BE2C (cell line): ENCODE measurements around the gene FAM174B.

Source experiments
- DNase-seq: peaks from one replicate; pipeline ENCODE4 v3.0.0-alpha.2; 2020
- H3K27me3 ChIP-seq: fragments of 250-450 bp; sonication (Bioruptor Pico); 2 replicates; pipeline ENCODE4 v1.5.1; 2020; ENCODE audit warnings: mild to moderate bottlenecking
- H3K36me3 ChIP-seq: fragments of 250-450 bp; sonication (Bioruptor Pico); 2 replicates; pipeline ENCODE4 v1.5.1; 2020; ENCODE audit warnings: mild to moderate bottlenecking
- H3K4me1 ChIP-seq: fragments of 250-450 bp; sonication (Bioruptor Pico); 2 replicates; pipeline ENCODE4 v1.5.1; 2020
- H3K4me3 ChIP-seq: 2 replicates; pipeline ENCODE4 v1.5.1; 2011; ENCODE audit warnings: low read depth, low read length
- H3K9me3 ChIP-seq: fragments of 250-450 bp; sonication (Bioruptor Pico); 2 replicates; pipeline ENCODE4 v1.5.1; 2020
- CTCF ChIP-seq: IDR thresholded peaks from 2 replicates; pipeline ENCODE4 v1.5.1; 2012; ENCODE audit warnings: mild to moderate bottlenecking, low read depth, low read length

Gene FAM174B

DNA sequence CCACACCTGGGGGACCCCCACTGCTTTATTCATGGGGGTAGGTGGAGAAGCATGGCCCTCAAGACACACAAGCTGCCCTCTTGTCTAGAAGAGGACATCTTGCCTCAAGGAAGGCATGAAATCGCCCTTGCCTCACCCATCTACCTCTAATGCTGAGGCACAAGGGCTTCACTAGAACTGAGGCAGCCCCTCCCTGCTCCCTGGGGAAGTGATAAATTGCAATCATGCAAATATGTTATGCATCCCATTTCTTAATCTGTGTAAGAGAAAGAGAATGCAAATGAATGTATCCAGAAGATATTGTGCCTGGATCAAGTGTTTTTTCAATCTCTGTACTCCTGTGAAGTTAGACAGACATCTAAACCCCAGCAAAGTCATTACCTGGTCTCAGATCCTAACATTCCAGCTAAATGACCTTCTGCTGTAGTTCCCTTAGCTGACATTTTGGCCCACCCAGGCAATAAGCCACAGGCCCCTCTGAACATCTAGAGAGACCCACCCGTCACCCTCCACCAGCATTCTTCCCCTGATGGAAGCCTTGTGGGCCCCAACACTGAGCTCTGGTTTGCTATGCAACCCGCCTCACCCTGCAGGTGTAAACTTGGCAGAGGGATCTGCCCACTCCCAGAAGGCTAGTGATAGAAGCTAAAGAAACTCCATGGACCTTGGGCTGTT lies 53.8 kb downstream of the FAM174B start:
- Histone ChIP-seq H3K9me3 (no peaks in the 10 kb centered on the region), H3K36me3 (no peaks in the 10 kb centered on the region), H3K4me3 (no peak overlapping the region), H3K4me1 (no peaks in the 10 kb centered on the region), H3K27me3 (no peaks in the 10 kb centered on the region)
- no peak for DNase-seq
- TF ChIP-seq CTCF = no peak

DNA sequence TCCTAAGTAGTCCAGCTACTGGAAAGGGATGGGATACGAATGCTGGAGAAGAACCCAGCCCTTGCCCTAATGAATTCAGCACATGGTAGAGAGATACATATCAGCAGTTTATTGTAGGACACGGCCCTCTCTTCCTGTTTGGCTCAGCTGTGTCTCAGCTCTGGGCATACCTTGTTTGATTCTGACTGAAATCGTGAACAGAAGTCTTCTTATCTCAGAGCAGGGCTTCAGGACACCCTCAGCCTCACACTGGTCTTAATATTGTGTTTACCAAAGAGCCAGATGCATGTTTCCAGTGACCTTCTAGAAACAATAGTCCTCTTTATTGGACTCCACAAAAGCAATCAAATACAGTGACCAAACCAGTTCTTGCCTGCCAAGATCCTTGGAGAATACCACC lies 54.7 kb downstream of the FAM174B start:
- DNase-seq = no peak
- no peaks in the 10 kb centered on the region for H3K27me3 ChIP-seq
- no peaks in the 10 kb centered on the region for H3K4me1 ChIP-seq
- no peak overlapping the region for H3K4me3 ChIP-seq
- TF ChIP-seq CTCF = no peak
- no peaks in the 10 kb centered on the region for H3K36me3 ChIP-seq
- H3K9me3 ChIP-seq = no peaks in the 10 kb centered on the region

GRCh38 chr15:92599394-92599970 lies 56.1 kb downstream of the FAM174B start:
- H3K36me3 ChIP-seq = no peaks in the 10 kb centered on the region
- no peaks in the 10 kb centered on the region for H3K27me3 ChIP-seq
- H3K4me1 ChIP-seq = no peaks in the 10 kb centered on the region
- no peak overlapping the region for H3K4me3 ChIP-seq
- no peak for DNase-seq
- no peaks in the 10 kb centered on the region for H3K9me3 ChIP-seq
- TF ChIP-seq CTCF = no peak

- no peak for DNase-seq
- H3K27me3 ChIP-seq = no peaks in the 10 kb centered on the region
- no peaks in the 10 kb centered on the region for H3K36me3 ChIP-seq
- no peak overlapping the region for H3K4me3 ChIP-seq
- no peaks in the 10 kb centered on the region for H3K9me3 ChIP-seq
- no peaks in the 10 kb centered on the region for H3K4me1 ChIP-seq
- no peak for TF ChIP-seq CTCF
These were observed 58.0 kb downstream of the FAM174B start for GRCh38 chr15:92597548-92597947.

GRCh38 chr15:92596623-92597022 lies 59.0 kb downstream of the FAM174B start:
- no peaks in the 10 kb centered on the region for H3K9me3 ChIP-seq
- H3K4me3 ChIP-seq = no peak overlapping the region
- no peaks in the 10 kb centered on the region for H3K36me3 ChIP-seq
- DNase-seq = no peak
- TF ChIP-seq CTCF = no peak
- no peaks in the 10 kb centered on the region for H3K27me3 ChIP-seq
- H3K4me1 ChIP-seq = no peaks in the 10 kb centered on the region

DNA sequence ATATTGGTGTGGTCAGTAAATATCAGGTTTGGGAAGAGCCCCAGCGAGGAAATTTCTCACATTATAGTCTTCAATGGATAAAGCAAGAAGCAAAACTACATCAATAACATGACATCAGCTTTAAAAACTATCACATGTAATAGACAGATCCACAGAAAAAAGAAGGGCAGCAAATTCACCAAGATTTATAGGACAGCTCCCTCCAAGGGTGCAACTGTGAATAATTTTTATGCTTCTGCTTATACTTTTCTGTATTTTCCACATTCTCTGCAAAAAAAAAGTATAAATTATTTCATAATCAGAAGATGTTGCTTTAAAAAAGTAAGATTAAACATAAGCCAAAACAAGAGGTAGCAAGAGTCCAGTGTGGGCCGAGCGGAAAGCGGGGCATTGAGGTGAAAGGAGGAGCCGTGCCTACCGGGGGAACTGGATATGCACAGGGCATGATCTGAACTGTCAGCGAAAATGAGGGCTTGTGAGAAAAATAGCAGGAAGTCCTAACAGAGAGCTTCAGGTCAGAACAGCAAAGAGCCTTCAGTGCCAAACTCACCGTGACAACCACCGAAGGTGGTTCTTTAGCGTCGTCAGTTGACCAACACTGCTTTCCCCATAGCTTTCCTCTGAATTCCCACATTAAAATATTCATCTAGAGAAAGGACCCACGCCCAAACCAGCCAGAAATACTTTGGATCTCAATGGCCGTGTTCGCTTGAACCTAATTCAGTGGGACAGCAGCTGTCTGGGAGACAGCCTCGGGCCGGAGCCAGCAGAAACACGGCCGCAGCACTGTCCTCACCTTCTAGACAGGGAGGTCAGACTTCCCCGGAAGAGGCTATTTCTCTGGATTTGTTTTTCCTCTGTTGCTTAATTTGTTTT lies 59.8 kb downstream of the FAM174B start:
- H3K9me3 ChIP-seq = no peaks in the 10 kb centered on the region
- DNase-seq = no peak
- H3K36me3 ChIP-seq = no peaks in the 10 kb centered on the region
- no peaks in the 10 kb centered on the region for H3K27me3 ChIP-seq
- H3K4me1 ChIP-seq = no peaks in the 10 kb centered on the region
- TF ChIP-seq CTCF = no peak
- no peak overlapping the region for H3K4me3 ChIP-seq
